ENCODE data around the gene BHLHA9.

The BHLHA9 gene

GRCh38 chr17:1227365-1227764, 42.9 kb upstream of the BHLHA9 start:
- TF ChIP-seq CTCF (IDR thresholded peaks at IDR 0.05; ENCODE audit: control insufficient read depth, extremely low read depth, insufficient read depth) = no peak
- H3K4me3 ChIP-seq (ENCODE audit: low read depth, low read length) = no peak overlapping the region
- DNase-seq (ENCODE audit: low read depth) = no peak

GRCh38 chr17:1227917-1228780, 42.1 kb upstream of the BHLHA9 start:
- DNase-seq (ENCODE audit: low read depth) = no peak
- no peak overlapping the region for H3K4me3 ChIP-seq (ENCODE audit: low read depth, low read length)
- no peak for TF ChIP-seq CTCF (IDR thresholded peaks at IDR 0.05; ENCODE audit: control insufficient read depth, extremely low read depth, insufficient read depth)

GRCh38 chr17:1228781-1229348, 41.4 kb upstream of the BHLHA9 start:
- TF ChIP-seq CTCF (IDR thresholded peaks at IDR 0.05; ENCODE audit: control insufficient read depth, extremely low read depth, insufficient read depth) = no peak
- DNase-seq (ENCODE audit: low read depth) = no peak
- no peak overlapping the region for H3K4me3 ChIP-seq (ENCODE audit: low read depth, low read length)

GRCh38 chr17:1229349-1229899, 40.8 kb upstream of the BHLHA9 start:
- TF ChIP-seq CTCF (IDR thresholded peaks at IDR 0.05; ENCODE audit: control insufficient read depth, extremely low read depth, insufficient read depth) = no peak
- peak overlapping the region; percentile 50 for H3K4me3 ChIP-seq (ENCODE audit: low read depth, low read length)
- DNase-seq (ENCODE audit: low read depth) = no peak

GRCh38 chr17:1229900-1230501, 40.2 kb upstream of the BHLHA9 start:
- DNase-seq (ENCODE audit: low read depth) = no peak
- no peak for TF ChIP-seq CTCF (IDR thresholded peaks at IDR 0.05; ENCODE audit: control insufficient read depth, extremely low read depth, insufficient read depth)
- H3K4me3 ChIP-seq (ENCODE audit: low read depth, low read length) = peak overlapping the region; percentile 50

GRCh38 chr17:1231456-1231855, 38.8 kb upstream of the BHLHA9 start:
- DNase-seq (ENCODE audit: low read depth) = no peak
- H3K4me3 ChIP-seq (ENCODE audit: low read depth, low read length) = no peak overlapping the region
- no peak for TF ChIP-seq CTCF (IDR thresholded peaks at IDR 0.05; ENCODE audit: control insufficient read depth, extremely low read depth, insufficient read depth)

Measured in LNCaP clone FGC (cell line).